ENCODE results near the gene KDM3B. TPM values are rescaled to one million over a fixed set of nuclear protein-coding genes. Genes with fewer than 3 reads are reported as not detected.

The KDM3B gene
- total and polyA plus RNA-seq, 9 of the 15 experiments (the other 6 are each of a cell fraction or from before 2014, with no cell fraction given), result 13.8 to 62.8 (median 41.9) TPM

GRCh38 chr5:138464388-138465260 is 112.1 kb downstream of the KDM3B start (continued):
- TF ChIP-seq ZNF398 (CRISPR knock-in tag; IDR thresholded peaks at IDR 0.05) (no peak), THAP12 (CRISPR knock-in tag; IDR thresholded peaks at IDR 0.05) (no peak; the same call in 1 of the 2 replicates), ZNF696 (CRISPR knock-in tag; conservative IDR thresholded peaks at IDR 0.05) (no peak), RBM14 (IDR thresholded peaks at IDR 0.05; ENCODE audit: borderline replicate concordance, insufficient read depth, low read depth, low read length) (no peak), SRSF7 (optimal IDR thresholded peaks at IDR 0.05; ENCODE audit: low read depth, low read length) (no peak), HNRNPUL1 (IDR thresholded peaks at IDR 0.05; ENCODE audit: low read length) (no peak), CHAMP1 (IDR thresholded peaks at IDR 0.05) (no peak), ZNF124 (CRISPR knock-in tag; IDR thresholded peaks at IDR 0.05) (no peak), HNRNPLL (IDR thresholded peaks at IDR 0.05; ENCODE audit: low read depth, low read length, poor library complexity, severe bottlenecking) (no peak), CREM (IDR thresholded peaks at IDR 0.05; ENCODE audit: low read depth) (peak; percentile 53), ZBTB33 (CRISPR knock-in tag; IDR thresholded peaks at IDR 0.05) (no peak; the same call in 1 of the 2 replicates), HBP1 (CRISPR knock-in tag; IDR thresholded peaks at IDR 0.05) (no peak), MIER1 (IDR thresholded peaks at IDR 0.05; ENCODE audit: low read depth) (0 out of 2 replicates have a peak, but pooled peaks have one; percentile 16), GTF2B (IDR thresholded peaks at IDR 0.05; ENCODE audit: extremely low read depth, insufficient read length) (no peak), SPI1 (IDR thresholded peaks at IDR 0.05; ENCODE audit: borderline replicate concordance, low read depth, low read length) (no peak)
